Hepatic stellate cell (primary cell): ENCODE results near the gene LRIT1.

Experiments used
- DNase-seq: peaks from one replicate; pipeline ENCODE4 v3.0.0; 2011; ENCODE audit warnings: low spot score

LRIT1 gene

GRCh38 chr10:84254552-84255478 is 13.5 kb upstream of the LRIT1 start:
- DNase-seq = no peak

- no peak for DNase-seq
These were observed 7.4 kb upstream of the LRIT1 start for GRCh38 chr10:84248794-84249193.

GRCh38 chr10:84247496-84247895 is 6.2 kb upstream of the LRIT1 start:
- no peak for DNase-seq

- no peak for DNase-seq
These were observed 3.4 kb upstream of the LRIT1 start, which contains the start of gene RGR for GRCh38 chr10:84244651-84245270. RGR (plus strand) TSS chr10:84245053; CDS start chr10:84245091, 38 bp downstream.

- no peak for DNase-seq
These were observed 2.4 kb upstream of the LRIT1 start for GRCh38 chr10:84243759-84244158.

GRCh38 chr10:84238909-84239308 is 2.4 kb downstream of the LRIT1 start:
- no peak for DNase-seq

- DNase-seq = no peak
These were observed 3.9 kb downstream of the LRIT1 start for GRCh38 chr10:84237199-84238051.

- no peak for DNase-seq
These were observed 4.5 kb downstream of the LRIT1 start for GRCh38 chr10:84236807-84237198.

GRCh38 chr10:84235096-84235495 is 6.2 kb downstream of the LRIT1 start:
- no peak for DNase-seq

- DNase-seq = no peak
These were observed 6.9 kb downstream of the LRIT1 start for GRCh38 chr10:84234479-84234878.

GRCh38 chr10:84233940-84234339 is 7.4 kb downstream of the LRIT1 start:
- no peak for DNase-seq

- no peak for DNase-seq
These were observed 9.0 kb downstream of the LRIT1 start for GRCh38 chr10:84232376-84232775.

- no peak for DNase-seq
These were observed 11.0 kb downstream of the LRIT1 start for GRCh38 chr10:84230359-84230758.

GRCh38 chr10:84227810-84228209 is 13.5 kb downstream of the LRIT1 start:
- DNase-seq = no peak

GRCh38 chr10:84226616-84227015 is 14.7 kb downstream of the LRIT1 start:
- DNase-seq = no peak

GRCh38 chr10:84225427-84226173 is 15.7 kb downstream of the LRIT1 start, which contains the start of gene LRIT2:
LRIT2 (minus strand) TSS chr10:84225544; CDS start chr10:84225520, 24 bp downstream.
- DNase-seq = no peak

GRCh38 chr10:84224411-84225028 is 16.8 kb downstream of the LRIT1 start:
- DNase-seq = no peak

GRCh38 chr10:84221916-84222315 is 19.4 kb downstream of the LRIT1 start:
- no peak for DNase-seq

- DNase-seq = no peak
These were observed 23.6 kb downstream of the LRIT1 start for GRCh38 chr10:84217746-84218145.

- no peak for DNase-seq
These were observed 24.5 kb downstream of the LRIT1 start for GRCh38 chr10:84216834-84217233.

GRCh38 chr10:84214612-84215235 is 26.6 kb downstream of the LRIT1 start:
- DNase-seq = no peak
